ENCODE data around the gene PHPT1. TPM values are rescaled to one million over a fixed set of nuclear protein-coding genes. Genes with fewer than 3 reads are reported as not detected.

Gene PHPT1
- total RNA-seq, 2 donors from 2014 or later = 129 to 167 TPM

- DNase-seq (ENCODE audit: low spot score in 2 of 2) (no peak), ATAC-seq (no peak)
- Mint-ChIP-seq H3K36me3 (peaks cover 17 to 19% of the 10 kb centered on the region in 2 donors), H3K9me3 (no peaks in the 10 kb centered on the region), H3K27ac (no peak overlapping the region)
Observed at GRCh38 chr9:136815422-136815782, 33.8 kb upstream of the PHPT1 start.

GRCh38 chr9:136820971-136821825, 28.0 kb upstream of the PHPT1 start:
- H3K27ac Mint-ChIP-seq = peak overlapping the region in 1 of 2 donors; percentile 86
- ATAC-seq = no peak
- peaks cover 0 to 6% of the 10 kb centered on the region in 2 donors for H3K36me3 Mint-ChIP-seq
- no peak for DNase-seq (ENCODE audit: low spot score in 2 of 2)
- no peaks in the 10 kb centered on the region for H3K9me3 Mint-ChIP-seq

- H3K36me3 Mint-ChIP-seq = peaks cover 0 to 6% of the 10 kb centered on the region in 2 donors
- ATAC-seq = no peak
- DNase-seq (ENCODE audit: low spot score in 2 of 2) = no peak
- H3K27ac Mint-ChIP-seq = no peak overlapping the region
- no peaks in the 10 kb centered on the region for H3K9me3 Mint-ChIP-seq
Observed at GRCh38 chr9:136821826-136822544, 27.2 kb upstream of the PHPT1 start.

- ATAC-seq = no peak
- no peak overlapping the region for H3K27ac Mint-ChIP-seq
- peak in 1 of 2 donors; percentile 52 for DNase-seq (ENCODE audit: low spot score in 2 of 2)
Observed at GRCh38 chr9:136823136-136824046, 25.8 kb upstream of the PHPT1 start.

GRCh38 chr9:136824496-136825225, 24.5 kb upstream of the PHPT1 start:
- no peak overlapping the region for H3K27ac Mint-ChIP-seq
- no peaks in the 10 kb centered on the region for H3K9me3 Mint-ChIP-seq
- ATAC-seq (no peak), DNase-seq (ENCODE audit: low spot score in 2 of 2) (peak in 1 of 2 donors; percentile 49)
- H3K36me3 Mint-ChIP-seq = peaks cover 0 to 6% of the 10 kb centered on the region in 2 donors

More at GRCh38 chr9:136823136-136824046, 25.8 kb upstream of the PHPT1 start:
- Mint-ChIP-seq H3K9me3 (no peaks in the 10 kb centered on the region), H3K36me3 (peaks cover 0 to 6% of the 10 kb centered on the region in 2 donors)

- Mint-ChIP-seq H3K27ac (no peak overlapping the region), H3K36me3 (peaks cover 0 to 6% of the 10 kb centered on the region in 2 donors), H3K9me3 (no peaks in the 10 kb centered on the region)
- ATAC-seq (no peak), DNase-seq (ENCODE audit: low spot score in 2 of 2) (no peak)
Observed at GRCh38 chr9:136825295-136826187, 23.7 kb upstream of the PHPT1 start.

DNA sequence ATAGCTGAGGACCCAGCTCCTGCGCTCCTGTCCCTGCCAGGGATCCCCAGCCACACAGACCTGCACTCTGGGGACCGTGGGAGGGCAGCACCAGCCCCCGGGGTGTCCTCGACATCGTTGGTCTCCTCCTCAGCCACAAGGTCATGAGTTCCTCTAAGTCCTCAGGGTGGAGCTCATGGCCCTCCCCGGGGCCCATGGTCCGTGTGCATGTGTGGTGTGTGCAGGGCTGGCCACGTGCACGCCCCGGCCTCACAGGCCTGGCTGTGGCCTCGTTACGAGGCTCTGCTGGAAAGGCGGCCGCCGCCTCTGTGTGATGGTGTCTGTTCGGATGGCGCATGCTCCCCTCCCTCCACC, 23.0 kb upstream of the PHPT1 start:
- peaks cover 0 to under 1% of the 10 kb centered on the region in 2 donors for H3K36me3 Mint-ChIP-seq
- no peak overlapping the region for H3K27ac Mint-ChIP-seq
- DNase-seq (ENCODE audit: low spot score in 2 of 2) (no peak), ATAC-seq (no peak)
- no peaks in the 10 kb centered on the region for H3K9me3 Mint-ChIP-seq

DNA sequence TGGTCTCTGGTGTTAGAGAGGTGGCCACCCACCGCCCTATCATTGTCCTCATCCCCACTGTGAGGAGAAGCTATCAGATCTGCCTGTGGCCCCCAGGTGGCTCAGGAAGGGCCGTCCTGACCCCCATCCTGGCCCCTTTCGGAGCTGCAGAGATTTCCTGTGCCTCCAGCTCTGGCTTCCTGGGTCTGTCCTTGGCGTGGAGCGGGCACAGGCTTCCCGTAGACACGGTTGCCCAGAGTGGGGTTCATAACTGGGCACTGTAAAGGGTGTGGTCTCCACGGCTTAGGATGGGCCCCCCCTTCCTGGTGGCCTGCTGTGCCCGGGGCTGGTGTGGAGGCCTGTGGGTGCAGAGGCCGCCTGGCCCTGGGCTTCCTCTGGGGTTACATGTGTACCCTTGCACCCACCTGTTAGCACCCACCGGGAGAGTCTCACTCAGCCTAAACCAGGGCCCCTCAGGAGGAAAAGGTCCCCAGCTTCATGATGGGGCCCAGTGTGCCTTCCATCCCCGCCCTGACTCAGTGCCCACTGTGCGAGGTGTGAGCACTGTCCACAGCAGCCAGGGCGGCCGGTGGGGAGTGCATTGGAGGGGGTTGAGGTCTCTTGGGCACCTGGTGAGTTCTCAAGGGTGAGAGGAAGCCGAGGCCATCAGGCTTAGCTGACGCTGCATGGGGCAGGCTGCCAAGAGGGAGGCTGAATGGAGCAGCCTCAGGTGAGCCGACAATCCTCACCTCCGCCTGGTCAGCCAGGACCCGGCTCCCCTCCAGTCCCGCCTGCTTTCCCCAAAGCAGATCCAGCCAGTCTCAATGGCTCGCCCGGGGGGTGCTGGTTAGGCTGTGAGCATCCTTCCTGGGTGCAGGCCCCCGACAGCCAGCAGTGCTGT, 22.3 kb upstream of the PHPT1 start:
- H3K27ac Mint-ChIP-seq = no peak overlapping the region
- no peaks in the 10 kb centered on the region for H3K9me3 Mint-ChIP-seq
- no peak for ATAC-seq
- DNase-seq (ENCODE audit: low spot score in 2 of 2) = no peak
- no peaks in the 10 kb centered on the region for H3K36me3 Mint-ChIP-seq

- DNase-seq (ENCODE audit: low spot score in 2 of 2) (no peak), ATAC-seq (no peak)
- no peak overlapping the region for H3K27ac Mint-ChIP-seq
- H3K9me3 Mint-ChIP-seq = no peaks in the 10 kb centered on the region
- H3K36me3 Mint-ChIP-seq = no peaks in the 10 kb centered on the region
Observed at GRCh38 chr9:136827794-136828473, 21.3 kb upstream of the PHPT1 start.

GRCh38 chr9:136828474-136829140, 20.6 kb upstream of the PHPT1 start:
- ATAC-seq (no peak), DNase-seq (ENCODE audit: low spot score in 2 of 2) (no peak)
- no peak overlapping the region for H3K27ac Mint-ChIP-seq
- H3K36me3 Mint-ChIP-seq = no peaks in the 10 kb centered on the region
- H3K9me3 Mint-ChIP-seq = no peaks in the 10 kb centered on the region

GRCh38 chr9:136829412-136829811, 19.8 kb upstream of the PHPT1 start:
- peak in 1 of 2 donors; percentile 55 for DNase-seq (ENCODE audit: low spot score in 2 of 2)
- Mint-ChIP-seq H3K36me3 (no peaks in the 10 kb centered on the region), H3K9me3 (no peaks in the 10 kb centered on the region), H3K27ac (peak overlapping the region in 1 of 2 donors; percentile 54)
- no peak for ATAC-seq

GRCh38 chr9:136829981-136830885, 19.0 kb upstream of the PHPT1 start:
- DNase-seq (ENCODE audit: low spot score in 2 of 2) = peak in 1 of 2 donors; percentile 49
- Mint-ChIP-seq H3K36me3 (no peaks in the 10 kb centered on the region), H3K27ac (peak overlapping the region in 1 of 2 donors; percentile 61), H3K9me3 (no peaks in the 10 kb centered on the region)
- no peak for ATAC-seq
